HCT116 (cell line): ENCODE measurements around the gene PRICKLE1. TPM values are rescaled to one million over a fixed set of nuclear protein-coding genes. Genes with fewer than 3 reads are reported as not detected.

Experiments
- ATAC-seq: fragments of 200-7000 bp; cut with Tn5 transposase; 2 replicates; pipeline ENCODE4 v1.9.1; 2020; ENCODE audit warnings: mild to moderate bottlenecking, moderate library complexity
- BruUV-seq: library from RNA; stranded (reverse); fragments of 400-500 nt; replicated peaks from 2 replicates; lab custom pipeline; 2021; lab: Mats Ljungman, UMichigan
- CTCF ChIA-PET: fragments of 300-600 bp; sonication (Branson Sonifier 250); formaldehyde crosslinking; loops from one replicate; lab custom pipeline; 2021; ENCODE audit warnings: antibody characterized with exemption; lab: Charles Lee
- POLR2A ChIA-PET: fragments of 300-600, 350-600 bp; sonication (Branson Sonifier 250); formaldehyde crosslinking; loops from one replicate; lab custom pipeline; 2021; ENCODE audit warnings: antibody characterized with exemption; lab: Charles Lee
- RAD21 ChIA-PET, 2 experiments: fragments of 300-600 bp; sonication (Branson Sonifier 250); formaldehyde crosslinking; loops; one replicate each; lab custom pipeline; 2023; ENCODE audit warnings: low total read pairs in 2 of 2; ENCODE audit not compliant: uncharacterized antibody in 2 of 2, unreplicated experiment in 2 of 2, low non-redundant PET in 1 of 2; lab: Charles Lee
- DNase-seq: peaks from one replicate; pipeline ENCODE4 v3.0.0-alpha.2; 2010; ENCODE audit warnings: low read depth, low spot score
- H2AFZ ChIP-seq: fragments of 200-600 bp; shearing (Covaris generic), sonication (generic); 2 replicates; pipeline ENCODE4 v1.6.1; 2017; ENCODE audit warnings: low read depth, mixed run types, mixed read lengths, antibody characterized with exemption, low read length; ENCODE audit not compliant: poor library complexity, severe bottlenecking
- H3K27ac ChIP-seq: 2 replicates; pipeline ENCODE4 v1.5.1; 2012; ENCODE audit warnings: low read depth, low read length
- H3K27me3 ChIP-seq: fragments of 200-600 bp; sonication (generic); 2 replicates; pipeline ENCODE4 v1.6.1; 2016; ENCODE audit warnings: mixed run types, low read length, mixed read lengths; ENCODE audit not compliant: insufficient read depth
- H3K36me3 ChIP-seq, 2 experiments: fragments of 200-500 bp in 1 of 2; fragments of 200-600 bp in 1 of 2; sonication (Bioruptor generic) in 1 of 2; sonication (generic) in 1 of 2; 2 replicates each; pipeline versions ENCODE4 v1.5.1 to v1.6.1; 2014 to 2016; ENCODE audit warnings: low read length in 2 of 2, inconsistent platforms in 1 of 2, mixed read lengths in 1 of 2, mixed run types in 1 of 2; ENCODE audit not compliant: insufficient read depth in 2 of 2, control insufficient read depth in 1 of 2
- H3K4me1 ChIP-seq, 2 experiments: fragments of 200-600 bp in 1 of 2; sonication (generic) in 1 of 2; 2 replicates each; pipeline versions ENCODE4 v1.5.1 to v1.6.1; 2012 to 2017; ENCODE audit warnings: low read length in 2 of 2, inconsistent platforms in 1 of 2, mild to moderate bottlenecking in 1 of 2, mixed read lengths in 1 of 2, mixed run types in 1 of 2, moderate library complexity in 1 of 2; ENCODE audit not compliant: insufficient read depth in 2 of 2, control insufficient read depth in 1 of 2
- H3K4me2 ChIP-seq: fragments of 200-600 bp; sonication (generic); 2 replicates; pipeline ENCODE4 v1.6.1; 2017; ENCODE audit warnings: mixed run types, low read length, mixed read lengths
- H3K4me3 ChIP-seq, 2 experiments: fragments of 200-600 bp in 1 of 2; sonication (generic) in 1 of 2; replicated peaks in 1 of 2; 2 replicates each; pipeline ENCODE4 v1.5.1; 2011 to 2016; ENCODE audit warnings: low read length in 2 of 2, control low read depth in 1 of 2, low read depth in 1 of 2, mild to moderate bottlenecking in 1 of 2, mixed read lengths in 1 of 2, mixed run types in 1 of 2
- H3K79me2 ChIP-seq: fragments of 200-600 bp; sonication (generic); 2 replicates; pipeline ENCODE4 v1.6.1; 2017; ENCODE audit warnings: mild to moderate bottlenecking, mixed run types, low read length, moderate library complexity, mixed read lengths; ENCODE audit not compliant: insufficient read depth
- H3K9ac ChIP-seq: fragments of 200-600 bp; sonication (generic); 2 replicates; pipeline ENCODE4 v1.6.1; 2016; ENCODE audit warnings: low read length, mixed read lengths
- H3K9me2 ChIP-seq: fragments of 200-600 bp; sonication (generic), shearing (Covaris generic); 2 replicates; pipeline ENCODE4 v1.6.1; 2017; ENCODE audit warnings: mixed run types, mild to moderate bottlenecking, moderate library complexity; ENCODE audit not compliant: insufficient read depth
- H3K9me3 ChIP-seq, 2 experiments: fragments of 200-500 bp in 1 of 2; fragments of 200-600 bp in 1 of 2; sonication (Bioruptor generic) in 1 of 2; sonication (generic) in 1 of 2; 2 replicates each; pipeline ENCODE4 v1.6.1; 2014 to 2017; ENCODE audit warnings: low read length in 2 of 2, mixed read lengths in 2 of 2, inconsistent platforms in 1 of 2, low read depth in 1 of 2, mild to moderate bottlenecking in 1 of 2, mixed run types in 1 of 2, moderate library complexity in 1 of 2; ENCODE audit not compliant: control insufficient read depth in 1 of 2, insufficient read depth in 1 of 2
- H4K20me1 ChIP-seq: fragments of 200-600 bp; sonication (generic), shearing (Covaris generic); 2 replicates; pipeline ENCODE4 v1.6.1; 2017; ENCODE audit warnings: mixed run types, mild to moderate bottlenecking, moderate library complexity; ENCODE audit not compliant: insufficient read depth
- CBX3 ChIP-seq: IDR thresholded peaks from 2 replicates; pipeline ENCODE4 v1.6.1; 2012; ENCODE audit warnings: low read depth
- CEBPB ChIP-seq: IDR thresholded peaks from 2 replicates; pipeline ENCODE4 v1.6.1; 2012; ENCODE audit warnings: low read depth
- EGR1 ChIP-seq: IDR thresholded peaks from 2 replicates; pipeline ENCODE4 v1.6.1; 2012; ENCODE audit warnings: low read depth
- ELF1 ChIP-seq: IDR thresholded peaks from 2 replicates; pipeline ENCODE4 v1.6.1; 2012; ENCODE audit warnings: low read depth, borderline replicate concordance
- EZH2 ChIP-seq: fragments of 200-600 bp; sonication (generic); IDR thresholded peaks from 2 replicates; pipeline ENCODE4 v1.6.1; 2017; ENCODE audit warnings: antibody characterized with exemption, mixed run types
- FOSL1 ChIP-seq: IDR thresholded peaks from 2 replicates; pipeline ENCODE4 v1.6.1; 2012; ENCODE audit warnings: low read depth
- JUND ChIP-seq: IDR thresholded peaks from 2 replicates; pipeline ENCODE4 v1.6.1; 2012
- POLR2A ChIP-seq: IDR thresholded peaks from 2 replicates; pipeline ENCODE4 v1.7.0; 2011; ENCODE audit warnings: borderline replicate concordance; ENCODE audit not compliant: insufficient read depth, insufficient read length; ENCODE audit errors: extremely low read depth
- RAD21 ChIP-seq: IDR thresholded peaks from 2 replicates; pipeline ENCODE4 v1.6.1; 2012; ENCODE audit warnings: low read depth, mild to moderate bottlenecking
- SIN3A ChIP-seq: IDR thresholded peaks from 2 replicates; pipeline ENCODE4 v1.6.1; 2012; ENCODE audit warnings: low read depth
- SRF ChIP-seq: IDR thresholded peaks from 2 replicates; pipeline ENCODE4 v1.6.1; 2012; ENCODE audit warnings: low read depth
- TCF7L2 ChIP-seq: IDR thresholded peaks from 2 replicates; pipeline ENCODE4 v1.7.0; 2011; ENCODE audit warnings: borderline replicate concordance, inconsistent platforms; ENCODE audit not compliant: insufficient read depth, insufficient read length; ENCODE audit errors: extremely low read depth
- YY1 ChIP-seq: IDR thresholded peaks from 2 replicates; pipeline ENCODE4 v1.6.1; 2011; ENCODE audit warnings: low read length, low read depth, moderate library complexity, mild to moderate bottlenecking; ENCODE audit not compliant: insufficient replicate concordance; ENCODE audit errors: extremely low read depth
- ZFX ChIP-seq: fragments of 450-650 bp; IDR thresholded peaks from 2 replicates; pipeline ENCODE4 v1.6.1; 2017
- ZNF274 ChIP-seq: fragments of 200-500 bp; sonication (Bioruptor generic); IDR thresholded peaks from 2 replicates; pipeline ENCODE4 v1.6.1; 2014; ENCODE audit warnings: mild to moderate bottlenecking, low read depth, low read length, inconsistent platforms
- intact Hi-C: fragments of 100-400 bp; cut with micrococcal nuclease; formaldehyde crosslinking; loops from 2 replicates; pipeline ENCODE4 v1.10.0; 2022
- total RNA-seq: library from RNA; stranded (reverse); gene quantifications from one replicate; pipeline ENCODE4 v1.2.1, GENCODE V29; 2021; ENCODE audit not compliant: unreplicated experiment
- TF ChIP-seq, protein P1 (sequence below), 3 experiments: fragments of 200-600 bp in 1 of 3; sonication (generic) in 1 of 3; IDR thresholded peaks in 2 of 3; conservative IDR thresholded peaks in 1 of 3; 2 replicates each; pipeline ENCODE4 v1.5.1; 2012 to 2017; ENCODE audit warnings: low read depth in 2 of 3, low read length in 2 of 3, antibody characterized with exemption in 1 of 3, borderline replicate concordance in 1 of 3, control low read depth in 1 of 3, mild to moderate bottlenecking in 1 of 3, mixed read lengths in 1 of 3, mixed run types in 1 of 3, moderate library complexity in 1 of 3; ENCODE audit not compliant: insufficient read depth in 1 of 3
- TF ChIP-seq, protein P2 (sequence below): IDR thresholded peaks from 2 replicates; pipeline ENCODE4 v1.6.1; 2011; ENCODE audit warnings: mild to moderate bottlenecking, low read length, moderate library complexity; ENCODE audit not compliant: insufficient replicate concordance; ENCODE audit errors: extremely low read depth
- TF ChIP-seq, protein P3 (sequence below): IDR thresholded peaks from 2 replicates; pipeline ENCODE4 v1.6.1; 2012
- TF ChIP-seq, protein P4 (sequence below): IDR thresholded peaks from 2 replicates; pipeline ENCODE4 v1.6.1; 2012; ENCODE audit warnings: low read depth
- TF ChIP-seq, protein P5 (sequence below): IDR thresholded peaks from 2 replicates; pipeline ENCODE4 v1.6.1; 2012

Gene PRICKLE1
- total RNA-seq, 1 experiment from 2014 or later: 1.3 TPM

DNA sequence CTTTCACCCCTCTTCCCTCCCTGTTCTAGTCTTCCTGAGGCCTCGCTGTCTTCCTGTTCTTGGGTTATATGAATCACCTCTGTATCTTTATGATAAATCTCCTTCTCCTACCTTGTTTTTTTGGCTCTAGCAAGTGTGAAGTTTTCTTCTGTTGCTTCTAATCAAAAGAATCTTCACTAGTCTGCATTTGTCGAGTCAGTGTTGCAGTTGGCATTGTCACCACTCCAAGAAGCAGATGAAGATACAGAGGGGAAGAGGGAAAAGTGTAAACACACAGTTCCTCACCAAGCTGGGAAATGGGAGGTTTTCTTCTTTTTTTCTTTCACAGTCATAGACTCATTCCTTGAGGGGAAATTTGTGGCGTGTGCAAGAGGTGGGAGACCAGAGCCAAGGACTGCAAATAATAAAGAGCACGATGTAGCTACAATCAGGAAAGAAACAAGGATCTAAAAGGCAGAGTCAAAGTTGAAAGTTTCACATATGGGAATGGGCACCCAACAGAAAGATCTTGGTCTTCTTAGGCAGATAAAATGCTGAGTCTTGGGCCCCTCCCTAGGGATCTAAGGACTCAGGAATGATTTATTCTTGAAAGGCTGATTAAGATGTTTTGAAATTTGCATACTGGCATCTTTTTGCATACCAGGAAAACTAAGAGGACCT is 22.2 kb upstream of the PRICKLE1 start:
- CTCF ChIA-PET: no interaction called here
- ATAC-seq (no peak), DNase-seq (no peak)
- Histone ChIP-seq H3K4me2 (no peak overlapping the region), H3K36me3 (no peaks in the 10 kb centered on the region), H3K9ac (no peak overlapping the region), H3K27ac (no peak overlapping the region), H3K9me3 (no peaks in the 10 kb centered on the region), H3K4me3 (no peak overlapping the region), H3K27me3 (no peaks in the 10 kb centered on the region), H3K4me1 (peaks cover 0 to 7% of the 10 kb centered on the region in 2 experiments; a peak in 1 of 4 replicates), H2AFZ (no peak overlapping the region), H4K20me1 (no peaks in the 10 kb centered on the region), H3K79me2 (no peaks in the 10 kb centered on the region), H3K9me2 (no peaks in the 10 kb centered on the region)
- TF ChIP-seq, protein P1, sequence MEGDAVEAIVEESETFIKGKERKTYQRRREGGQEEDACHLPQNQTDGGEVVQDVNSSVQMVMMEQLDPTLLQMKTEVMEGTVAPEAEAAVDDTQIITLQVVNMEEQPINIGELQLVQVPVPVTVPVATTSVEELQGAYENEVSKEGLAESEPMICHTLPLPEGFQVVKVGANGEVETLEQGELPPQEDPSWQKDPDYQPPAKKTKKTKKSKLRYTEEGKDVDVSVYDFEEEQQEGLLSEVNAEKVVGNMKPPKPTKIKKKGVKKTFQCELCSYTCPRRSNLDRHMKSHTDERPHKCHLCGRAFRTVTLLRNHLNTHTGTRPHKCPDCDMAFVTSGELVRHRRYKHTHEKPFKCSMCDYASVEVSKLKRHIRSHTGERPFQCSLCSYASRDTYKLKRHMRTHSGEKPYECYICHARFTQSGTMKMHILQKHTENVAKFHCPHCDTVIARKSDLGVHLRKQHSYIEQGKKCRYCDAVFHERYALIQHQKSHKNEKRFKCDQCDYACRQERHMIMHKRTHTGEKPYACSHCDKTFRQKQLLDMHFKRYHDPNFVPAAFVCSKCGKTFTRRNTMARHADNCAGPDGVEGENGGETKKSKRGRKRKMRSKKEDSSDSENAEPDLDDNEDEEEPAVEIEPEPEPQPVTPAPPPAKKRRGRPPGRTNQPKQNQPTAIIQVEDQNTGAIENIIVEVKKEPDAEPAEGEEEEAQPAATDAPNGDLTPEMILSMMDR (IDR thresholded peaks at IDR 0.05 in 2 of 3, conservative IDR thresholded peaks at IDR 0.05 in 1 of 3; ENCODE audit: borderline replicate concordance in 1 of 3, insufficient read depth in 1 of 3, low read depth in 2 of 3, low read length in 2 of 3): no peak
- TF ChIP-seq ZNF274 (no peak), JUND (no peak), TCF7L2 (no peak), SRF (no peak), ZFX (no peak), EGR1 (no peak), POLR2A (no peak), FOSL1 (no peak), CBX3 (no peak), YY1 (no peak), CEBPB (no peak), RAD21 (no peak), EZH2 (no peak), SIN3A (no peak), ELF1 (no peak)
- TF ChIP-seq, protein P2, sequence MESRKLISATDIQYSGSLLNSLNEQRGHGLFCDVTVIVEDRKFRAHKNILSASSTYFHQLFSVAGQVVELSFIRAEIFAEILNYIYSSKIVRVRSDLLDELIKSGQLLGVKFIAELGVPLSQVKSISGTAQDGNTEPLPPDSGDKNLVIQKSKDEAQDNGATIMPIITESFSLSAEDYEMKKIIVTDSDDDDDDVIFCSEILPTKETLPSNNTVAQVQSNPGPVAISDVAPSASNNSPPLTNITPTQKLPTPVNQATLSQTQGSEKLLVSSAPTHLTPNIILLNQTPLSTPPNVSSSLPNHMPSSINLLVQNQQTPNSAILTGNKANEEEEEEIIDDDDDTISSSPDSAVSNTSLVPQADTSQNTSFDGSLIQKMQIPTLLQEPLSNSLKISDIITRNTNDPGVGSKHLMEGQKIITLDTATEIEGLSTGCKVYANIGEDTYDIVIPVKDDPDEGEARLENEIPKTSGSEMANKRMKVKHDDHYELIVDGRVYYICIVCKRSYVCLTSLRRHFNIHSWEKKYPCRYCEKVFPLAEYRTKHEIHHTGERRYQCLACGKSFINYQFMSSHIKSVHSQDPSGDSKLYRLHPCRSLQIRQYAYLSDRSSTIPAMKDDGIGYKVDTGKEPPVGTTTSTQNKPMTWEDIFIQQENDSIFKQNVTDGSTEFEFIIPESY: no peak
- TF ChIP-seq, protein P3, sequence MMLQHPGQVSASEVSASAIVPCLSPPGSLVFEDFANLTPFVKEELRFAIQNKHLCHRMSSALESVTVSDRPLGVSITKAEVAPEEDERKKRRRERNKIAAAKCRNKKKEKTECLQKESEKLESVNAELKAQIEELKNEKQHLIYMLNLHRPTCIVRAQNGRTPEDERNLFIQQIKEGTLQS: no peak
- TF ChIP-seq, protein P4, sequence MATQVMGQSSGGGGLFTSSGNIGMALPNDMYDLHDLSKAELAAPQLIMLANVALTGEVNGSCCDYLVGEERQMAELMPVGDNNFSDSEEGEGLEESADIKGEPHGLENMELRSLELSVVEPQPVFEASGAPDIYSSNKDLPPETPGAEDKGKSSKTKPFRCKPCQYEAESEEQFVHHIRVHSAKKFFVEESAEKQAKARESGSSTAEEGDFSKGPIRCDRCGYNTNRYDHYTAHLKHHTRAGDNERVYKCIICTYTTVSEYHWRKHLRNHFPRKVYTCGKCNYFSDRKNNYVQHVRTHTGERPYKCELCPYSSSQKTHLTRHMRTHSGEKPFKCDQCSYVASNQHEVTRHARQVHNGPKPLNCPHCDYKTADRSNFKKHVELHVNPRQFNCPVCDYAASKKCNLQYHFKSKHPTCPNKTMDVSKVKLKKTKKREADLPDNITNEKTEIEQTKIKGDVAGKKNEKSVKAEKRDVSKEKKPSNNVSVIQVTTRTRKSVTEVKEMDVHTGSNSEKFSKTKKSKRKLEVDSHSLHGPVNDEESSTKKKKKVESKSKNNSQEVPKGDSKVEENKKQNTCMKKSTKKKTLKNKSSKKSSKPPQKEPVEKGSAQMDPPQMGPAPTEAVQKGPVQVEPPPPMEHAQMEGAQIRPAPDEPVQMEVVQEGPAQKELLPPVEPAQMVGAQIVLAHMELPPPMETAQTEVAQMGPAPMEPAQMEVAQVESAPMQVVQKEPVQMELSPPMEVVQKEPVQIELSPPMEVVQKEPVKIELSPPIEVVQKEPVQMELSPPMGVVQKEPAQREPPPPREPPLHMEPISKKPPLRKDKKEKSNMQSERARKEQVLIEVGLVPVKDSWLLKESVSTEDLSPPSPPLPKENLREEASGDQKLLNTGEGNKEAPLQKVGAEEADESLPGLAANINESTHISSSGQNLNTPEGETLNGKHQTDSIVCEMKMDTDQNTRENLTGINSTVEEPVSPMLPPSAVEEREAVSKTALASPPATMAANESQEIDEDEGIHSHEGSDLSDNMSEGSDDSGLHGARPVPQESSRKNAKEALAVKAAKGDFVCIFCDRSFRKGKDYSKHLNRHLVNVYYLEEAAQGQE: no peak
- TF ChIP-seq, protein P5, sequence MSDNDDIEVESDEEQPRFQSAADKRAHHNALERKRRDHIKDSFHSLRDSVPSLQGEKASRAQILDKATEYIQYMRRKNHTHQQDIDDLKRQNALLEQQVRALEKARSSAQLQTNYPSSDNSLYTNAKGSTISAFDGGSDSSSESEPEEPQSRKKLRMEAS: no peak
- BruUV-seq: no TSS peak
- RAD21 ChIA-PET: no interaction called here
- intact Hi-C loops: no loop called here
- POLR2A ChIA-PET: no interaction called here
